Fibroblast of villous mesenchyme (primary cell): ENCODE results near the gene SMDT1. TPM values are rescaled to one million over a fixed set of nuclear protein-coding genes. Genes with fewer than 3 reads are reported as not detected.

Experiments
- DNase-seq: peaks from one replicate; pipeline ENCODE4 v3.0.0-alpha.2; 2010; ENCODE audit warnings: low read depth
- H3K4me3 ChIP-seq: 2 replicates; pipeline ENCODE4 v1.5.1; 2011; ENCODE audit warnings: low read depth, mild to moderate bottlenecking, low read length
- small RNA-seq: library from RNA; depleted of rRNA; stranded (forward); fragments of <200 nt; gene quantifications from one replicate; pipeline ENCODE3, GENCODE V24; 2012
- total RNA-seq: library from RNA; depleted of rRNA; stranded (reverse); fragments of >200 nt; gene quantifications from 2 replicates; pipeline ENCODE4 v1.2.3, GENCODE V29; 2012
- TF ChIP-seq, protein P1 (sequence below): IDR thresholded peaks from 2 replicates; pipeline ENCODE4 v1.5.1; 2012; ENCODE audit warnings: low read depth, mild to moderate bottlenecking, low read length; ENCODE audit not compliant: insufficient read depth

SMDT1 gene
- total RNA-seq, 1 donor, result 5.2 TPM

DNA sequence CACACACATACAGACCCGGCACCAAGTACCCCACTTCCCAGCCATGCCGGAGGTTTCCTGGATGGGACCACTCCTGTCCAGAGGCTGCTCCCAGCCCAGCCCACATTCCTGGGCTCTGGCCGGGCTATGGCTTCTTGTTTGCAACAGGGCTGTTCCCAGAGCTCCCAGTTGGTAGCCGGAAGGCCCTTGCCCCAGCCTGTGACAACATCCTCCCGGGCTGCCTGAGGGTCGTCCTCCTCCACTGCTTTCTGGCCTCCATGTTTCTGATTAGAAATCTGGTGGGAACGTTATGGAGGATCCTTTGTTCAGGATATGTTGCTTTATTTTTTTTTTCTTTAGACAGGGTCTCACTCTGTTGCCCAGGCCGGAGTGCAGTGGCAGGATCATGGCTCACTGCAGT, 52.1 kb downstream of the SMDT1 start:
- TF ChIP-seq, protein P1, sequence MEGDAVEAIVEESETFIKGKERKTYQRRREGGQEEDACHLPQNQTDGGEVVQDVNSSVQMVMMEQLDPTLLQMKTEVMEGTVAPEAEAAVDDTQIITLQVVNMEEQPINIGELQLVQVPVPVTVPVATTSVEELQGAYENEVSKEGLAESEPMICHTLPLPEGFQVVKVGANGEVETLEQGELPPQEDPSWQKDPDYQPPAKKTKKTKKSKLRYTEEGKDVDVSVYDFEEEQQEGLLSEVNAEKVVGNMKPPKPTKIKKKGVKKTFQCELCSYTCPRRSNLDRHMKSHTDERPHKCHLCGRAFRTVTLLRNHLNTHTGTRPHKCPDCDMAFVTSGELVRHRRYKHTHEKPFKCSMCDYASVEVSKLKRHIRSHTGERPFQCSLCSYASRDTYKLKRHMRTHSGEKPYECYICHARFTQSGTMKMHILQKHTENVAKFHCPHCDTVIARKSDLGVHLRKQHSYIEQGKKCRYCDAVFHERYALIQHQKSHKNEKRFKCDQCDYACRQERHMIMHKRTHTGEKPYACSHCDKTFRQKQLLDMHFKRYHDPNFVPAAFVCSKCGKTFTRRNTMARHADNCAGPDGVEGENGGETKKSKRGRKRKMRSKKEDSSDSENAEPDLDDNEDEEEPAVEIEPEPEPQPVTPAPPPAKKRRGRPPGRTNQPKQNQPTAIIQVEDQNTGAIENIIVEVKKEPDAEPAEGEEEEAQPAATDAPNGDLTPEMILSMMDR, result no peak
- H3K4me3 ChIP-seq, result no peak overlapping the region
- DNase-seq, result no peak

DNA sequence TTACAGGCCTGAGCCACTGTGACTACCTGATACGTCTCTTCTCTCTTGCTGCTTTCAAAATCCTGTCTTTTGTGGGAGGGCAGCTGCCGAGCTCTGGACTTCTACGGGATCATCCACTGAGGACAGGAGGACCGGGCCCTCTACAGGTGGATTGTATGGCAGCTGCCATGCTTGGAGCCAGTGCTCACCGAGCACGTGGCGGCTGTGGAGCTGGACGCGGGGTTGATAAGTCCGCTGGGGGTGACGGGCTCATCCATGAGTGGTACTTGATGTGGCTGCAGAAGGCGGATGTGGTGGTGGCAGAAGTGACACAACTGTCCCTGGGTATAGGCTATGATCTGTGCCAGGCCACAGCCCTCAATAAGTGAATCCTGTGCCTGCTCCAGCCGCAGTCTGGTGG, 53.0 kb downstream of the SMDT1 start:
- no peak overlapping the region for H3K4me3 ChIP-seq
- DNase-seq, result no peak
- TF ChIP-seq, protein P1, result no peak

Small RNA genes lying within 50 kb of the gene (small RNA-seq; reads per million reads assigned to genes)
- not detected for gene SNORD13P1

Other genes with a start within 250 kb of the SMDT1 start
- gene SREBF2, start 246.6 kb upstream of the SMDT1 start, total RNA-seq, result 83.3 and 104 TPM in 2 replicates
- not detected in 2 replicates for gene SHISA8, start 164.6 kb upstream of the SMDT1 start, total RNA-seq
- under 0.01 TPM in 2 replicates for gene TNFRSF13C, start 152.9 kb upstream of the SMDT1 start, total RNA-seq
- gene CENPM, start 132.5 kb upstream of the SMDT1 start, total RNA-seq, result 14.2 and 21.6 TPM in 2 replicates
- gene SEPTIN3, start 110.3 kb upstream of the SMDT1 start, total RNA-seq, result under 0.01 TPM in 2 replicates
- 0.32 and 0.43 TPM in 2 replicates for gene WBP2NL, start 80.9 kb upstream of the SMDT1 start, total RNA-seq
- 31.1 and 41.6 TPM in 2 replicates for gene NAGA, start 8.9 kb upstream of the SMDT1 start, total RNA-seq
- 19.0 and 21.2 TPM in 2 replicates for gene PHETA2, start 5.5 kb upstream of the SMDT1 start, total RNA-seq
- 40.6 TPM in 2 replicates for gene NDUFA6, start 11.1 kb downstream of the SMDT1 start, total RNA-seq
- gene CYP2D6, start 51.1 kb downstream of the SMDT1 start, total RNA-seq, result under 0.01 and 0.32 TPM in 2 replicates
- 26.4 and 30.7 TPM in 2 replicates for gene TCF20, start 191.0 kb downstream of the SMDT1 start, total RNA-seq